Neural progenitor cell (in vitro differentiated cells): ENCODE measurements around the gene PSMC3.

Experiments
- CTCF ChIP-seq: fragments of 200-600 bp; sonication (generic); IDR thresholded peaks from 2 replicates; pipeline ENCODE4 v1.5.1; 2017; ENCODE audit warnings: antibody characterized with exemption, mild to moderate bottlenecking
- EZH2 ChIP-seq: fragments of 200-600 bp; sonication (generic); IDR thresholded peaks from 2 replicates; pipeline ENCODE4 v1.6.1; 2017; ENCODE audit warnings: antibody characterized with exemption, mild to moderate bottlenecking, moderate library complexity
- EZH2phosphoT487 ChIP-seq: fragments of 200-600 bp; sonication (generic); IDR thresholded peaks from 2 replicates; pipeline ENCODE4 v1.6.1; 2017; ENCODE audit warnings: antibody characterized with exemption

DNA sequence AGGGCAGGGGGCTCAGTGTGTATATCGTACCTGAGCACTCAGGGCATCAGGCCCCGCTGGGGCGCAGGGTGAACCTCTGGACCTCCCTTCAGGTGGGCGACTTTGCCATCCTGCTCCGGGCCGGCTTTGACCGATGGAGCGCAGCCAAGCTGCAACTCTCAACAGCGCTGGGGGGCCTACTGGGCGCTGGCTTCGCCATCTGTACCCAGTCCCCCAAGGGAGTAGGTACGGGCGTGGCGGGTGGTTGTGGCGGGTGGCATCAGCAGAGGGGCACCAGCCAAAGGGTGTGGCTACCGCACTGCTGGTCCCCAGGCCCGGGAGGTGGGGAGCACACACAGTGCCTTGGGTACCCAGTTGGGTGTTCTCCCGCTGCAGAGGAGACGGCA, 11.6 kb downstream of the PSMC3 start:
- TF ChIP-seq EZH2phosphoT487 (no peak), CTCF (no peak), EZH2 (no peak)
